ENCODE measurements around the gene MEX3A.
"Not testable (repeated sequence)": the region's sequence is repeated elsewhere in the genome, so short reads cannot be mapped to it uniquely, and the experiment has no call there.

Gene MEX3A

DNA sequence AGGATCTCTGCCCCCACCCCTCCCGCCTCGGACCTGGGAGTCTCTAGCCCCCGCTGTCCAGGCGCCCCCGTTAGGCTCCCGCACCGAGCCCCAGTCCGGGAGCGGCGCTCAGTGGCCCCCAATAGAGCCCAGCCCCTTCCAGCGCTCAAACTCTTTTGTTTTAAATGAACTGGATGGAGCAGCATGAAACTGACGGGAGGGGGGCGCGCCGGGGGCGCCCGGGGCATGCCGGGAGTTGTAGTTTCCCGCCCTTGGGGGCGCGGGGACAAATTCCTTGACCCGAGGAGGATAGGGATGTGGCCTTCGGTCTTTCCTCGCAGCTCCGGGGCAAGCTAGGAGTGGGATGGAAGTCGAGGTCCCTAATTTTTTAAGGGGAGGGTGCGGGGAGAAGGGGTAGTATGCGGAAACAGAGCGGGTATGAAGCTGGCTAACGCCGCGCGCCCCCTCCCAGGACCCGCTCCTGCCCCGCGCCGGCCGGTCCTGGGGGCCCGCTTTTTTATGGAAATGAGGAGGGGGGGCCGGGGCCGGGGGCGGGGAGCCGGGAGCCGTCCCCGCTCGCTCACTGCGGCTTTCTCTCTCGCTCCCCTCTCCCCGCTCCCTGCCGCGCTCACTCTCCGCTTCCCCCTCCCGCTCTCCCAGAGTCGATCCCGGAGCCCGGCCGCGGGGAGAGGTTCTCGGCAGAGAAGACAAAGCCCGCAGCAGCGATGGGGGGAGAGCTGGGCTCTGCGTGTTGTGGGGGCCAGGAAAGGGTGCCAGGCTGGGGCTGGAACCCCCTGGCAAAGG, at the start of gene MEX3A:
TSS of gene MEX3A (minus strand) at position 157 of the 783 bp plus-strand sequence. CDS start 467 bp downstream, outside the sequence.
- DNase-seq, result peak; percentile 95

DNA sequence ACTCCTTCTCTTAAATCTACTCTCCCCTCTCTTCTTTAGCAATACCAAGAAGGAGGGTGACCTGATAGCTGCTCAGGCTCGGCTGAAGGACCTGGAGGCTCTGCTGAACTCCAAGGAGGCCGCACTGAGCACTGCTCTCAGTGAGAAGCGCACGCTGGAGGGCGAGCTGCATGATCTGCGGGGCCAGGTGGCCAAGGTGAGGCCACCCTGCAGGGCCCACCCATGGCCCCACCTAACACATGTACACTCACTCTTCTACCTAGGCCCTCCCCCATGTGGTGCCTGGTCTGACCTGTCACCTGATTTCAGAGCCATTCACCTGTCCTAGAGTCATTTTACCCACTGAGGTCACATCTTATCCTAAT, 48.3 kb upstream of the MEX3A start:
- DNase-seq, result no peak

- DNase-seq, result peak; percentile 93
Measured at GRCh38 chr1:156129687-156130577, 47.7 kb upstream of the MEX3A start.

DNA sequence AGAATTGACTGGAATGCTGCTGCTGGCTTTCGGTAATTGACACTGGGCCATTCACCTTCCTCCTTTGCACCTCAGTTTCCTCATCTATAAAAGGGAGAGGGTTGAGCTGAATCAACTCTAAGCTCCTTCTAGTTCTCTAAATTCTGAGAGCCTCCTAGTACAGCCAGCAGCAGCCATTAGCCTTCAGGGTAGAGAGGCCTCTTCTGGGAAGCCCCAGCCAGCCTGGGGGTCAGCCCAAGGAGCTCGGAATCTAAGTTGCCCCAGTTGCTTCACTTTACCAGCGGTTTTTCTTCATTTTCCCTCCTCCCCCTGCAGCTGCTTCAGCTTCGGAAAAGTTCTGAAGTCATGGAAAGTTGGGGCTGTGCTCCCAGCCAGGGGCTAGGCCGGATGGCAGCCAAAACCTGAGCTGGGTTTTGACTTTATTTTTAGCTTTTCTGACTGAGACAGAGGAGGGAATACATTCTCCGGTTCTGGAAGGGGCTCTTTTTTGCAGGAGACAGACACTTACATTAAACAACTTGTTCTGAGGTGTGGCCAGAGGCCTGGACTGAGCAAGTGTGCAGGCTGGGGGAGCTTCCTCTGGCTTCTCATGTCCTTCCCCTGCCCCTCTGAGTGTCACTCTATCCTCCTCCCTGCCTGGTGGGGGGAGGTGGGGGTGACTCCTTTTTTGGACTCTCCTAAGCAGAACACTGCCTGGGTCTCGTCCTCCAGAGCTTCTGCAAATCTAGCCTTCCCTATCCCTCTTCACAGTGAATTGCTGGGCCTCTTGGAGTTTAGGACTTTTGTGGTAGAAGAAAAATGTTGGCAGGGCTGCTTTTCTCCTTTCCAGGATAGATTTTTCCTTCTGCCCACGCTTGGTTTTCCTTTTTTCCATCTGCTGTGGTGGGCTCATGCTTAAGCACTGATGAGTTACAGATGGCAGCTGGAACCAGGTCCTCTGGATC, 46.7 kb upstream of the MEX3A start:
- peak; percentile 95 for DNase-seq

GRCh38 chr1:156128308-156128653, 46.0 kb upstream of the MEX3A start:
- peak; percentile 56 for DNase-seq

GRCh38 chr1:156126630-156127534, 44.6 kb upstream of the MEX3A start:
- peak; percentile 71 for DNase-seq

DNA sequence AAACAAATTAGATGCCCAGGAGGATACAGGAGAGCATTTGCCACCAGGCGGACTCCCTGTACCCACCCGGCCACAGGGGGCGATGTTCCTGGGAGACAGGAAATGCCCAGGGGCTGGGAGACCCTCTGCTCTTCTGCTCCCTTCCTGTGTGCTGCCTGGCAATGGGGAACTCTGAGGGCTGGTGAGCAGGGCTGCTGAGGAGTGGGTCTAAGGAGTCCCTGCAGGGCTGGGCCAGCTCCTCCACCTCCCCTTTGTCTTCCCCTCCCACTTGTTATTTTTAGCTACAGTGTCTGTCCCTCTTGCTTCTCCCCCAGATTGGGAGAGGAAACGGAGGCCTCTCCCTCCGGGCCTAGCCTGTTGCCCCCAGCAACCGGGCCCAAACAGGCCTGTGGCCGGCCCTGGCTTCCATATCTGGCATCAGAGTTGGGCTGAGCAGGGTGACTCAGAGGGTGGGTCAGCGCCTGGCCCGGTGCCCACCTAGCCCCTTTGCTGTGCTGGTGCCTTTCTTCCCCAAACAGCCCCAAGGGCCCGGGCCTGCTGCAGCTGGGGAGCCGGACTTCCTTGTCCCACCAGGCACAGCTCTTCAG, 43.9 kb upstream of the MEX3A start:
- peak; percentile 95 for DNase-seq

DNA sequence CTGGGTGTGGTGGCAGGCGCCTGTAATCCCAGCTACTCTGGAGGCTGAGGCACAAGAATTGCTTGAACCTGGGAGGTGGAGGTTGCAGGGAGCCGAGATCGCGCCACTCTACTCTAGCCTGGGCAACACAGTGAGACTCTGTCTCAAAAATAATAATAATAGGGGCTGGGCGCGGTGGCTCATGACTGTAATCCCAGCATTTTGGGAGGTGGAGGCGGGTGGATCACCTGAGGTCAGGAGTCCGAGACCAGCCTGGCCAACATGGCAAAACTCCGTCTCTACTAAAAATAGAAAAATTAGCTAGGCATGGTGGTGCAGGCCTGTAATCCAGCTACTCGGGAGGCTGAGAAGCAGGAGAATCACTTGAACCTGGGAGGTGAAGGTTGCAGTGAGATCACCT, 43.3 kb upstream of the MEX3A start:
- DNase-seq, result not testable (repeated sequence)

DNA sequence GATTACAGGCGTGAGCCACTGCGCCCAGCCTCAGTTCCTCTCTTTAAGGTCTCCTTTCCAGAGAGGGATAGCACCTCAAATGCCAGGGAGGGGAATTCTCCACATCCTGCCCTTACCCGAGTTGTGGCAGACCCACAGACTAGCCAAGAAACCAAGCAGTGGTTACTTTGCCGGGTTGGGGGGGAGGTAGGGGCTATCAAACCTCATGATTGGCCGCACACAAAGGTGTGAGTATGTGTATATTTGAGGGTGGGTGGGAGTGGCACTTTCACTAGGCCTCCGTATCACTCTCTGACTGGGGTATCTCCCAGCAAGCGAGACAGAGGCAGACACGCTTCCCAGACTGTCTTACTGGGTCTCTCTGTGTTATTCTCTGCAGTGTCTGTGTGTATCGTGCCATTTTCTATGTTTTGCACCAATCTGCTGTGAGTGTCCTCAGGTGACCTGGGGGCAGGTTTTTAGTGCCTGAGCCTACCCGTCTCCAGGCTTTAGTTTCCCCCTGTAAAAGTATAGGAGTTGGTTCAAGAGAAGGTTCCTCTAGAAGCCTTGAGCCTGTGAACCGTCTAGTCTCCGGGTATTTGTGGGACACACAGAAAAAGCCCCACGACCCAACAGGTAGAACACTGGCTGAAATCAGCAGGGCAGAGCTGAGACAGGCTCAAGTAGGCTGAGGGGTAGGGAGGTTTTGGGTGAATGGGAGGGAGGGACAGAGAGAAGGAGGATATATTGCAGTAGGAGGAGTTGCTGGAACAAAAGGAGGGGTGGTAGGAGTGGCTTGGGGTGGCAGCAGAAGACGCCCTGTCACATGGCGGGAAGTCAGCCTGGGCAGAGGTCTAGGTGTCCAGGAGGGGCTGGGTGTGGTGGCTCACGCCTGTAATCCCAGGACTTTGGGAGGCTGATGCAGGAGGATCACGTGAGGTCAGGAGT, 42.6 kb upstream of the MEX3A start:
- peak; percentile 65 for DNase-seq

GRCh38 chr1:156123356-156124196, 41.3 kb upstream of the MEX3A start:
- peak; percentile 96 for DNase-seq

DNA sequence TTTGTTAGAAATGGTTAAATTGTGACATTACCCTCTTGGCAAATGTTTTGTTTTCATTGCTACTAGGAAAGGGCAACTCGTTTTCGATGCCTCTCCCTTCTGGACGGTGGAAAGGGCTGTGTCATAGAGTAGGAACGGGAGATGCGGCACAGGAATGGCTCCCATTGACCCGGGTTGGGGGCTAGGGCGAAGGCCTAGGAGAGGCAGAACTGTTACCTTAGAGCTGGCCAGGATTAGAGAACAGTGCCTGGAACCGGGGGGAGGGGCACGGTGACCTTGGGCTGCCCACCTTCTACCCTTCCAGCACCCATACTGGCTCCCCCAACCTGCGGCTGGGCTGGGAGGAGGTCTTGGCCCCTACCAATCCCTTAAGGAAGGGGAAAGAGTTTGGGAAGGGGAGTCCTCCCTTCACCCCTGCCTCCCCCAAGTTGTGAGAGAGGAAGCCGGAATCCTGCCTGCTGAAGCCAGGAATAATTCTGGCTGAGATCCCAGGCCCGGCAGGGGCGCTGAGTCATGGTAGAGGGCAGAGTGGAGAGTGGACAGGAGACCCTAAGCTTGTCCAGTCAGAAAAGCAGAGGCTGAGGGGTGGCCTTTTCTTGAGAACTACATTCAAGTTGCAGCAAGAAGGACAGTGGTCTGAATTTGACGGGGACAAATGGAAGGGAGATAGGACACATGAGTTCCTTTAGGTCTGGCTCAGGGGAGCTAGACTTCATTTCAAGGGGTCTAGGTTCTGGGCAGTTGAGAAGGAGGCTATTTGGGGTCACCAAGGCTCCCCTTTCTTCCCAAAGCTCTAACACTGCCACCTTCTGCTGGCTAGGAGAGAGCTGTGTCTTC, 40.5 kb upstream of the MEX3A start:
- DNase-seq, result peak; percentile 90

DNA sequence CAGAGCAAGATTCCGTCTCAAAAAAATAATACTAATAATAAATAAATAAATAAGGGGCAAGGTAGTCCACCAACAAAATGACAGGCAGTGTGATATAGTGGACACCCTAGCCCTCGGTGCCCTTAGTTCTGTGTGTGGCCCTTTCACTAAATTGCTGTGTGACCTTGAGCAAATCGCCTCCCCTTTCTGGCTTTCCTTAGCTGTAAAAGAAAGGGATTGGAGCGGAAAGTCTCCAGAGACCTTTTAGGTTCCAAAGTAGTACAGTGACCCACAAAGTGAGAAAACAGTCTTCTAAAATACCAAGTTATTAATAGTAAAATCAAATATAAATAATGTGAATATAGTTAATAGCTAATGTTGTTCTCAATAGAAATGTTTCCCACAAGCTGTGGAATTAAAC, 39.8 kb upstream of the MEX3A start:
- no peak for DNase-seq

- peak; percentile 62 for DNase-seq
Measured at GRCh38 chr1:156121457-156121856, 39.2 kb upstream of the MEX3A start.

DNA sequence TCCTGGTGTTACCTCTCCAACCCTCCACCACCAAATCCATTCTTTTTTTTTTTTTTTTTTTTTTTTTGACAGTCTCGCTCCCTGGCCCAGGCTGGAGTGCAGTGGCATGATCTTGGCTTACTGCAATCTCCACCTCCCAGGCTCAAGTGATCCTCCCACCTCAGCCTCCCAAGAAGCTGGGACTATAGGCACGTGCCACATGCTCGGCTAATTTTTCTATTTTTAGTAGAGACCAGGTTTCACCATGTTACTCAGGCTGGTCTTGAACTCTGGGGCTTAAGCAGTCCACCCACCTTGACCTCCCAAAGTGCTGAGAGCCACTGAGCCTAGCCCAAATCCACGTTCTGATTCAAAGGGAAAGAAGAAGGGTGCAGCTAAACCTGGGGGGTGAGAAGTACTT, 38.7 kb upstream of the MEX3A start:
- not testable (repeated sequence) for DNase-seq

DNA sequence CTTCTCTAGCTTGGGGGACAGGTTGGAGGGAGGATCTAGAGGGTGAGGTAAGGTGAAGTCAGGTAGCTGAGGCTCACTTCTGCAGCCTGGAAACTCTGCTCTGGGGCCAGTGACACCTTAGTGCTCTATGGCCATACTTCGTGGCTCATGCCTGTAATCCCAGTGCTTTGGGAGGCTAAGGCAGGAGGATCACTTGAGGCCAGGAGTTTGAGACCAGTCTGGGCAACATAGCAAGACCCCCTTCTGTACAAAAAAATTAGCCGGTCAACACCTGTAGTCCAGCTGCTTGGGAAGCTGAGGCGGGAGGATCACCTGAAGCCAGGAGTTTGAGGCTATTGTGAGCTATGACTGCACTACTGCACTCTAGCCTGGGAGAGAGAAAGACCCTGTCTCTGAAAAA, 38.1 kb upstream of the MEX3A start:
- DNase-seq, result no peak

GRCh38 chr1:156119503-156120209, 37.4 kb upstream of the MEX3A start:
- peak; percentile 83 for DNase-seq

DNA sequence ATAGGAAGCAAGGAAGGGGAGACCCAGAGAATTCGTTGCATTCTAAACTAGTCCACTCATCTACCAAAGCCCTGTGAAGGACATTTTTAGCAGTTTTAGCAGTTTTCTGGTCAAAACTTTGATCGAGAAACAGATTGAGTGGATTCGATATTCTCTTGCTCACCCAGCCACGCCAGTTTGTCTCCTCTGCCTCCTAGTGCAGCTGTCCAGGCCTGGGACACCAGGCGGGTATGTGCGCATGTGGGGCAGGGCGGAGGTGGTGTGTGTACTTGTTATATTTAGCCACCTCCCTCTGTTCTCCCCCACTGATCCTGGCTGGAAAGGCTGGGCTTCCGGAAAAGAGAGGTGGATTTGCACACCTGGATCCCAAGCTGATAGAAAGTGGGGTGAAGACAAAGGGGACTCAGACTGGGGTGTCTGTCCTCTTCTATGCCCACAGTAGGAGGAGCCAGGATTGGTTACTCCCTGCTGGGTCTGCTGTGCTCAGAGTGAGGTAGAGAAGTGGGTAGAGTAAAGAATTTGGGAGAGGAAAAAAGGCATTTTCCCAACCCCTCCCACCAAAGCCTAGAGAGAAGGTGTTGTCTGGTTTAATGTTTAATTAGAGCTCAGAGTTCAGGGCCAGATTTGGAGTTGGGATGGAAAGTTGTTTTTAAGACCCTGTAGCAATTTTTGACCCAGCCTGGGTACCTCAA, 36.1 kb upstream of the MEX3A start:
- peak; percentile 75 for DNase-seq
